MM.1S (cell line): ENCODE data around the gene MRPL16.

Experiments
- DNase-seq: peaks from one replicate; pipeline ENCODE4 v3.0.0-alpha.2; 2015
- H2AFZ ChIP-seq: fragments of 300-600 bp; sonication (generic); 2 replicates; pipeline ENCODE4 v1.6.0; 2016; ENCODE audit warnings: antibody characterized with exemption, low read length
- H3F3A ChIP-seq: fragments of 300-600 bp; sonication (generic); 2 replicates; pipeline ENCODE4 v1.6.1; 2016; ENCODE audit warnings: mild to moderate bottlenecking, antibody characterized with exemption, low read length, moderate library complexity, mixed read lengths; ENCODE audit not compliant: insufficient read depth
- H3K27ac ChIP-seq: fragments of 300-600 bp; sonication (generic); 2 replicates; pipeline ENCODE4 v1.5.1; 2016; ENCODE audit warnings: mild to moderate bottlenecking, low read length
- H3K27me3 ChIP-seq: fragments of 300-600 bp; sonication (generic); replicated peaks from 2 replicates; pipeline ENCODE4 v1.6.0; 2016; ENCODE audit warnings: low read length; ENCODE audit not compliant: insufficient read depth
- H3K36me3 ChIP-seq: fragments of 300-600 bp; sonication (generic); replicated peaks from 2 replicates; pipeline ENCODE4 v1.6.1; 2016; ENCODE audit warnings: mild to moderate bottlenecking, low read length, mixed read lengths; ENCODE audit not compliant: insufficient read depth
- H3K4me1 ChIP-seq: fragments of 300-600 bp; sonication (generic); 2 replicates; pipeline ENCODE4 v1.6.1; 2016; ENCODE audit warnings: low read length, mixed read lengths
- H3K4me2 ChIP-seq: fragments of 300-600 bp; sonication (generic); 2 replicates; pipeline ENCODE4 v1.6.0; 2016; ENCODE audit warnings: low read depth, low read length
- H3K4me3 ChIP-seq: fragments of 300-600 bp; sonication (generic); 2 replicates; pipeline ENCODE4 v1.5.1; 2016; ENCODE audit warnings: low read length, mixed read lengths
- H3K79me2 ChIP-seq: fragments of 300-600 bp; sonication (generic); 2 replicates; pipeline ENCODE4 v1.6.1; 2016; ENCODE audit warnings: mixed run types, low read length, mixed read lengths
- H3K9ac ChIP-seq: fragments of 300-600 bp; sonication (generic); 2 replicates; pipeline ENCODE4 v1.6.1; 2016; ENCODE audit warnings: low read length, mixed read lengths
- H3K9me2 ChIP-seq: fragments of 300-600 bp; sonication (generic); replicated peaks from 2 replicates; pipeline ENCODE4 v1.6.1; 2016; ENCODE audit warnings: mild to moderate bottlenecking, low read length, mixed read lengths; ENCODE audit not compliant: insufficient read depth
- H3K9me3 ChIP-seq: fragments of 300-600 bp; sonication (generic); replicated peaks from 2 replicates; pipeline ENCODE4 v1.6.1; 2016; ENCODE audit warnings: mild to moderate bottlenecking, low read length, mixed read lengths; ENCODE audit not compliant: insufficient read depth
- H4K20me1 ChIP-seq: fragments of 300-600 bp; sonication (generic); 2 replicates; pipeline ENCODE4 v1.6.1; 2016; ENCODE audit warnings: mild to moderate bottlenecking, low read length, moderate library complexity, mixed read lengths; ENCODE audit not compliant: insufficient read depth
- EZH2 ChIP-seq: fragments of 300-600 bp; sonication (generic); optimal IDR thresholded peaks from 2 replicates; pipeline ENCODE3; 2017; ENCODE audit warnings: low read depth, mild to moderate bottlenecking, antibody characterized with exemption, low read length, mixed read lengths
- EZH2phosphoT487 ChIP-seq: fragments of 300-600 bp; sonication (generic); IDR thresholded peaks from 2 replicates; pipeline ENCODE4 v1.6.1; 2018; ENCODE audit warnings: antibody characterized with exemption, low read length
- TF ChIP-seq, protein P1 (sequence below): fragments of 300-600 bp; sonication (generic); IDR thresholded peaks from 2 replicates; pipeline ENCODE4 v1.5.1; 2016; ENCODE audit warnings: antibody characterized with exemption, low read length, mixed read lengths

MRPL16 gene

DNA sequence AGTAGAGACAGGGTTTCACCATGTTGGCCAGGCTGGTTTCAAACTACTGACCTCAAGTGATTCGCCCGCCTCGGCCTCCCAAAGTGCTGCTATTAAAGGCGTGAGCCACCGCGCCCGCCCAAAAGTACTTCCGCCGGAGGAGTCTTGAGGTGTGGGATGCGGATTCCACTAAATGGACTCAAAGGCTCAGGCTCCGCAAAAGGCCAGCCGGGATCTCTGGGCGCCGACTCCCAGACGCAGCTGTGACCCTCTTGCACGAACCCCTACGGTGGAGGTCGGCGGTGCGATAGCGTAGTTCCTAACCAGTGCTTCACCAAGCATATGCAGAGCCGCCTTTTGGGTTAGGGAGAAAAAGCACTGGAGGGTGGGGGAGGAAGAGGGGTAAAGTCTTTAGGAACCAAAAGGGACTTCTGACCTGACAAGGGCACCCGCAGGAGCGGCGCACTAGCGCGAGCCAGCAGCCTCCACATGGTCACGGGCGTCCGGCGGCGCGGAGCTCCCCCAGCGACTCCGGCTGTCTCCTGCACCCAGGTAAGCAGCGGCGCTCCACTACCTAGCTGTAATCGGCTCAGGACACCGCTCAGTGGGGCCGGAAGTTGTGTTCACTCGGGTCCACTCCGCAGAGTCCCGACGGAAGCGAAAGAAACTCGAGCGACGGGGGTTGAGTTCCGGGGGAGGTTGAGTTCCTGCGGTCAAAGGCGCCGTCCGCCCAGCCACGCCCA, at the start of gene MRPL16:
MRPL16 (minus strand) TSS at position 590 of the 722 bp plus-strand sequence; CDS start at position 470, 120 bp downstream.
- peak within 1 kb of the TSS; percentile 76 for H2AFZ ChIP-seq
- H3K9ac ChIP-seq, result peak within 1 kb of the TSS; percentile 82
- H3K27me3 ChIP-seq, result no peaks in the 10 kb centered on the region
- peaks cover 33% of the 10 kb centered on the region for H3K79me2 ChIP-seq
- H3K9me2 ChIP-seq, result no peaks in the 10 kb centered on the region
- H4K20me1 ChIP-seq, result no peaks in the 10 kb centered on the region
- TF ChIP-seq, protein P1, sequence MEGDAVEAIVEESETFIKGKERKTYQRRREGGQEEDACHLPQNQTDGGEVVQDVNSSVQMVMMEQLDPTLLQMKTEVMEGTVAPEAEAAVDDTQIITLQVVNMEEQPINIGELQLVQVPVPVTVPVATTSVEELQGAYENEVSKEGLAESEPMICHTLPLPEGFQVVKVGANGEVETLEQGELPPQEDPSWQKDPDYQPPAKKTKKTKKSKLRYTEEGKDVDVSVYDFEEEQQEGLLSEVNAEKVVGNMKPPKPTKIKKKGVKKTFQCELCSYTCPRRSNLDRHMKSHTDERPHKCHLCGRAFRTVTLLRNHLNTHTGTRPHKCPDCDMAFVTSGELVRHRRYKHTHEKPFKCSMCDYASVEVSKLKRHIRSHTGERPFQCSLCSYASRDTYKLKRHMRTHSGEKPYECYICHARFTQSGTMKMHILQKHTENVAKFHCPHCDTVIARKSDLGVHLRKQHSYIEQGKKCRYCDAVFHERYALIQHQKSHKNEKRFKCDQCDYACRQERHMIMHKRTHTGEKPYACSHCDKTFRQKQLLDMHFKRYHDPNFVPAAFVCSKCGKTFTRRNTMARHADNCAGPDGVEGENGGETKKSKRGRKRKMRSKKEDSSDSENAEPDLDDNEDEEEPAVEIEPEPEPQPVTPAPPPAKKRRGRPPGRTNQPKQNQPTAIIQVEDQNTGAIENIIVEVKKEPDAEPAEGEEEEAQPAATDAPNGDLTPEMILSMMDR, result peak; percentile 45
- TF ChIP-seq EZH2, result no peak
- TF ChIP-seq EZH2phosphoT487, result no peak
- peaks cover 20% of the 10 kb centered on the region for H3F3A ChIP-seq
- peak within 1 kb of the TSS; percentile 82 for H3K27ac ChIP-seq
- H3K4me1 ChIP-seq, result peaks cover 19% of the 10 kb centered on the region
- H3K9me3 ChIP-seq, result no peaks in the 10 kb centered on the region
- H3K36me3 ChIP-seq, result peaks cover 15% of the 10 kb centered on the region; the same call in 1 of the 2 replicates
- peak; percentile 95 for DNase-seq
- peak within 1 kb of the TSS; percentile 95 for H3K4me2 ChIP-seq
- peak within 1 kb of the TSS; percentile 81 for H3K4me3 ChIP-seq

DNA sequence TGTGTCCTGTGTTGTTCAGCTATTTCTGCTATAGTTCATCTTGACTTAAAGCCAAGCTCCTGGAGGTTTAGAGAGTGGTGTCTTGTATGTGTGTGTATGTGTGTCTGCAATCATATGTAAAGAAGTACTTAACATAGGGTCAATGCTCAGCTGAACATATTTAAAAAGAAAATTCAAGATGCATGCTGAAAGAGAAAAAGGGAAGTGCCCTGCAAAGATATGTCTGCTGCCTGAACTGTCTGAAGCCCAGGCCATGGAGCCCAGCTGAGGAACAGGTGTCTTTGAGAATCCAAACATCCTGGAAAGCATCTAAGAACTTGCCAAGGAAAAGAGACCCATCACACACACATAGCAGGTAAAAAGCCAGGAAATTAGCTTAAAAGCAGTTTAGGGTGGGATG, 49.1 kb upstream of the MRPL16 start:
- H4K20me1 ChIP-seq, result no peaks in the 10 kb centered on the region
- no peak for DNase-seq
- no peaks in the 10 kb centered on the region for H3K36me3 ChIP-seq
- H3K27ac ChIP-seq, result no peak overlapping the region
- TF ChIP-seq EZH2phosphoT487, result no peak
- TF ChIP-seq, protein P1, result no peak
- no peak for TF ChIP-seq EZH2
- H3K9me2 ChIP-seq, result no peaks in the 10 kb centered on the region
- H3K79me2 ChIP-seq, result no peaks in the 10 kb centered on the region
- H3K9me3 ChIP-seq, result no peaks in the 10 kb centered on the region
- H3K4me2 ChIP-seq, result no peak overlapping the region
- H3K4me3 ChIP-seq, result no peak overlapping the region
- no peaks in the 10 kb centered on the region for H3K4me1 ChIP-seq
- H3F3A ChIP-seq, result no peaks in the 10 kb centered on the region
- H3K9ac ChIP-seq, result no peak overlapping the region
- H2AFZ ChIP-seq, result no peak overlapping the region
- H3K27me3 ChIP-seq, result no peaks in the 10 kb centered on the region

DNA sequence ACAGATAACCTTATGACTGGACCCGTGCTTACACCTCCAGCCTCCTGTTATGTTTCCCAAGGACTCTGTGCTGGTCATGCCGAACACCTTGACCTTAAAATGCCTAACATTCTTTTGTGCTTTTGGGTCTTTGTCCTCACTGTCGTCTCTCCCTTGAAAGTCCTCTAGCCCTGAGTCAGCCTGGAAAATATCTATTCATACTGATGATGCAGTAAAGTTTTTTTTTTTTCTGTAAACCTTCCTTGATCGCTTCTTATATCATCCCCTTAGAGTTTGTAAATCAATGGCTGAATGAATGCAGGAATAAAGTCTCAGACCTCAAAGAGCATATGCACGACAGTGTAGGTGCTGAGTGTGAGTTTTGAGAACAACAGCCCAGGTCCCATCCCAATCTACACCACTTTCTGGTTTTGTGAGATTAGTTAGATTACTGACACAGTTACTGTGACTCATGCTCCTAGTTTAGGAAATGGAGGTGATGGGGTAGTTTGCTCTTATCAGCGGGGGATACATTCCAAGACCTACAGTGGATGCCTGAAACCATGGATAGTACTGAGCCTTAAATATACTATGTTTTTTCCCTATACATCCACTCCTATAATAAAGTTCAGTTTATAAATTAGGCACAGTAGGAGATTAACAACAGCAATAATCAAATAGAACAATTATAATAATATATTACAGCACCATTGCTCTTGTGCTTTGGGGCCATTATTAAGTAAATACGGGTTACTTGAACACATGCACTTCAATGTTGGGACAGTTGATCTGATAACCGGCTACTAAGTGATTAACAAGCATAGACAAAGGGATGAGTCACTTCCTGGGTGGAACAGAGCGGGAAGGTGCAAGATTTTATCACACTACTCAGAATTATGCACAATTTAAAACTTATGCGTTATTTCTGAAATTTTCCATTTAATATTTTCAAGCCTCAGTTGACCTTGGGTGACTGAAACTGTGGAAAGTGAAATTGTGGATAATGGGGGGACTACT, 47.2 kb upstream of the MRPL16 start:
- Histone ChIP-seq H3K4me2 (no peak overlapping the region), H3K27ac (no peak overlapping the region), H3K36me3 (no peaks in the 10 kb centered on the region), H2AFZ (no peak overlapping the region), H3K9ac (no peak overlapping the region), H3K4me1 (no peaks in the 10 kb centered on the region), H3F3A (no peaks in the 10 kb centered on the region), H4K20me1 (no peaks in the 10 kb centered on the region), H3K9me3 (no peaks in the 10 kb centered on the region), H3K4me3 (no peak overlapping the region), H3K27me3 (no peaks in the 10 kb centered on the region), H3K9me2 (no peaks in the 10 kb centered on the region), H3K79me2 (no peaks in the 10 kb centered on the region)
- no peak for DNase-seq
- TF ChIP-seq EZH2 (no peak), EZH2phosphoT487 (no peak)
- TF ChIP-seq, protein P1, result no peak
